K562 (cell line): ENCODE results near the gene ARL13B. TPM values are rescaled to one million over a fixed set of nuclear protein-coding genes. Genes with fewer than 3 reads are reported as not detected.

Source experiments
- CBX1 ChIP-seq: sonication (generic); IDR thresholded peaks from 2 replicates; pipeline ENCODE4 v1.6.1; 2016; ENCODE audit warnings: antibody characterized with exemption, low read depth, mild to moderate bottlenecking
- DNMT1 ChIP-seq: fragments of 450-650 bp; IDR thresholded peaks from 2 replicates; pipeline ENCODE4 v1.6.1; 2016; ENCODE audit warnings: antibody characterized with exemption, mild to moderate bottlenecking
- EHMT2 ChIP-seq: fragments of 450-650 bp; IDR thresholded peaks from 2 replicates; pipeline ENCODE4 v1.6.1; 2018; ENCODE audit warnings: antibody characterized with exemption
- KAT8 ChIP-seq: fragments of 450-650 bp; IDR thresholded peaks from 2 replicates; pipeline ENCODE4 v1.6.1; 2016; ENCODE audit warnings: low read depth, mild to moderate bottlenecking
- KDM4B ChIP-seq, 2 experiments: fragments of 450-650 bp in 1 of 2; sonication (generic) in 1 of 2; IDR thresholded peaks; 2 replicates each; pipeline ENCODE4 v1.6.1; 2016 to 2017; ENCODE audit warnings: borderline replicate concordance in 2 of 2, antibody characterized with exemption in 1 of 2, low read depth in 1 of 2, mild to moderate bottlenecking in 1 of 2
- L3MBTL2 ChIP-seq: fragments of 450-650 bp; IDR thresholded peaks from 2 replicates; pipeline ENCODE4 v1.6.1; 2016; ENCODE audit warnings: mild to moderate bottlenecking, moderate library complexity
- LEF1 ChIP-seq: fragments of 450-650 bp; IDR thresholded peaks from 2 replicates; pipeline ENCODE4 v1.6.1; 2016; ENCODE audit warnings: mild to moderate bottlenecking
- MXI1 ChIP-seq: IDR thresholded peaks from 2 replicates; pipeline ENCODE4 v1.6.1; 2011; ENCODE audit warnings: low read depth, mild to moderate bottlenecking, improper control_type of control experiment, low read length
- MYNN ChIP-seq, 2 experiments: sonication (generic); formaldehyde crosslinking in 1 of 2; IDR thresholded peaks; 2 replicates each; pipeline versions ENCODE4 v1.5.0 to v1.6.1; 2016 to 2020; ENCODE audit warnings: antibody characterized with exemption in 1 of 2, missing genetic modification reagents in 1 of 2
- NFXL1 ChIP-seq: fragments of 450-650 bp; formaldehyde crosslinking; IDR thresholded peaks from 2 replicates; pipeline ENCODE4 v1.4.0; 2021; ENCODE audit warnings: mild to moderate bottlenecking
- POLR2AphosphoS5 ChIP-seq: IDR thresholded peaks from 2 replicates; pipeline ENCODE4 v1.6.1; 2011; ENCODE audit warnings: mild to moderate bottlenecking, low read depth, low read length, moderate library complexity; ENCODE audit not compliant: control insufficient read depth, insufficient read depth
- POLR3A ChIP-seq: IDR thresholded peaks from 2 replicates; pipeline ENCODE4 v1.6.1; 2011; ENCODE audit warnings: borderline replicate concordance, mild to moderate bottlenecking, moderate library complexity; ENCODE audit not compliant: insufficient read length, insufficient read depth; ENCODE audit errors: extremely low read depth
- PRDM10 ChIP-seq: fragments of 450-650 bp; IDR thresholded peaks from 2 replicates; pipeline ENCODE4 v1.6.1; 2018; ENCODE audit not compliant: partially characterized antibody
- SETDB1 ChIP-seq: IDR thresholded peaks from one replicate; pipeline ENCODE4 v1.6.1; 2012; ENCODE audit warnings: low read length, control low read depth, inconsistent platforms
- SMARCB1 ChIP-seq: IDR thresholded peaks from 2 replicates; pipeline ENCODE4 v1.6.1; 2011; ENCODE audit warnings: improper control_type of control experiment, low read depth; ENCODE audit not compliant: insufficient read length
- TBL1XR1 ChIP-seq, 2 experiments: IDR thresholded peaks; 2 replicates each; pipeline ENCODE4 v1.6.1; 2012; ENCODE audit warnings: improper control_type of control experiment in 2 of 2, low read length in 2 of 2, mild to moderate bottlenecking in 1 of 2
- TCFL5 ChIP-seq: fragments of 250-450 bp; sonication (Bioruptor Pico); conservative IDR thresholded peaks from 2 replicates; pipeline ENCODE4 v1.6.1; 2021; ENCODE audit warnings: mild to moderate bottlenecking, moderate library complexity, matching md5 sums
- ZC3H4 ChIP-seq: sonication (generic); formaldehyde crosslinking; IDR thresholded peaks from 2 replicates; pipeline ENCODE4 v1.9.0; 2021; ENCODE audit warnings: missing genetic modification reagents, borderline replicate concordance
- ZNF134 ChIP-seq: fragments of 250-450 bp; sonication (Bioruptor Pico); conservative IDR thresholded peaks from 2 replicates; pipeline ENCODE4 v1.4.0; 2020
- polyA plus RNA-seq, 8 experiments: library from polyadenylated mRNA; depleted of rRNA in 4 of 8; stranded (reverse) in 5 of 8; unstranded in 3 of 8; fragments of >200 nt; fragmentation: Nextera tagmentation in 2 of 8; fragmentation: Illumina TruSeq in 1 of 8; extraction: Ambion mirVana in 2 of 8; extraction: Trizol in 1 of 8; gene quantifications; 2 replicates each; pipeline versions ENCODE4 v1.2.1 to v1.2.3, GENCODE V29; 2011 to 2014; ENCODE audit warnings: inconsistent platforms in 1 of 8, missing spikeins in 1 of 8
- total RNA-seq, 7 experiments: library from RNA; depleted of rRNA in 6 of 7; stranded (reverse); fragments of >200 nt in 6 of 7; fragmentation: Illumina TruSeq in 2 of 7; extraction: Trizol in 2 of 7; gene quantifications; 2 replicates each; pipeline versions ENCODE4 v1.2.1 to v1.2.3, GENCODE V29; 2011 to 2021; ENCODE audit warnings: low replicate concordance in 1 of 7
- TF ChIP-seq, protein P1 (sequence below): IDR thresholded peaks from 3 replicates; pipeline ENCODE4 v1.6.1; 2011; ENCODE audit warnings: borderline replicate concordance, mild to moderate bottlenecking; ENCODE audit not compliant: insufficient read length, insufficient read depth
- TF ChIP-seq, protein P2 (sequence below): sonication (generic); formaldehyde crosslinking; IDR thresholded peaks from 2 replicates; pipeline ENCODE4 v1.8.0; 2023; ENCODE audit warnings: mild to moderate bottlenecking, missing genetic modification reagents
- TF ChIP-seq, protein P3 (sequence below): sonication (generic); formaldehyde crosslinking; IDR thresholded peaks from 2 replicates; pipeline ENCODE4 v1.8.0; 2022; ENCODE audit warnings: missing genetic modification reagents, mild to moderate bottlenecking, borderline replicate concordance

Gene ARL13B
- total and polyA plus RNA-seq, 9 of the 15 experiments (the other 6 are each of a cell fraction or from before 2014, with no cell fraction given), result 4.1 to 16.9 (median 12.2) TPM

DNA sequence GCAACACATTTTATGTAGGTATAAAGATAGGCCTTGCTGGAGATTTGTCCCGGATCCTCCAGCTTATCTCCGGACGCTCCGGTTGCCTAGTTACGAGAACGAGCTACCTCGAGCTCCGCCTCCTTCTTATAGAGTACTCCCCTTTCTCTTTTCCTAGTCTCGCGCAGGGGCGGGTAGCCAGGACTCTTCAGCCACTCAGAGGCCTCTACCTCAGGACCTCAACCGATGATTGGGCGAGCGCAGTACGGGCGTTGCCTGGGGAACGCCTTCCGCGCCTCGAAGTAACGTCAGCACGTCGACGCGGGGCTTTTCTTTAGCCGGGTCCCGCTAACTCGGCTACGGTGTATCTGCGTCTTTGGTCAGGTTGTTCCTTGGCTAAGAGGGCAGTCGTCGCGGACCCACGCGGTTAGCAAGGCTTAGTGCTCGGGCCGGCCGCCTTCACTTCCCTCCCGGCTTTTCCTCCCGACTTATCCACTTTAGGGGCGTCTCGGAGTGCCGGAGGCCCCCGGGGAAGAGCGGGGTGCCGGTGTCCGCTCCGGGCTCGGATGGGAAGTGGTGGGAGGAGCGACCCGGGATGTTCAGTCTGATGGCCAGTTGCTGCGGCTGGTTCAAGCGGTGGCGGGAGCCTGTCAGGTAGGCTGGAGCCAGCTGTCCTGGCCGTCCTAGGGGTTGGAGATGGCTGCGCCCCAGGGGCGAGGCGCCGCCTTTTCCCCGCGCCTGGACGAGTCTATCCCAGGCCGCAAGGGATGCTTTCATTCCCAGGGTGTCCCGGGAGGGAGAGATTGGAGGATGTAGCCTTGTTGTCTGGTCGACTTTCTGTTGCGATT is at the start of gene ARL13B (continued):
- TF ChIP-seq, protein P1, sequence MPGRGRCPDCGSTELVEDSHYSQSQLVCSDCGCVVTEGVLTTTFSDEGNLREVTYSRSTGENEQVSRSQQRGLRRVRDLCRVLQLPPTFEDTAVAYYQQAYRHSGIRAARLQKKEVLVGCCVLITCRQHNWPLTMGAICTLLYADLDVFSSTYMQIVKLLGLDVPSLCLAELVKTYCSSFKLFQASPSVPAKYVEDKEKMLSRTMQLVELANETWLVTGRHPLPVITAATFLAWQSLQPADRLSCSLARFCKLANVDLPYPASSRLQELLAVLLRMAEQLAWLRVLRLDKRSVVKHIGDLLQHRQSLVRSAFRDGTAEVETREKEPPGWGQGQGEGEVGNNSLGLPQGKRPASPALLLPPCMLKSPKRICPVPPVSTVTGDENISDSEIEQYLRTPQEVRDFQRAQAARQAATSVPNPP, result no peak
- TF ChIP-seq ZNF134 (CRISPR knock-in tag) (no peak), TBL1XR1 (IDR thresholded peaks at IDR 0.05; ENCODE audit: low read length in 2 of 2) (no peak), LEF1 (no peak), MXI1 (peak; percentile 76), DNMT1 (no peak), POLR3A (no peak), POLR2AphosphoS5 (peak; percentile 56), NFXL1 (CRISPR knock-in tag) (no peak), PRDM10 (peak; percentile 72), KAT8 (no peak), L3MBTL2 (peak; percentile 33; the same call in 1 of the 2 replicates), TCFL5 (CRISPR knock-in tag) (no peak), EHMT2 (no peak), ZC3H4 (CRISPR knock-in tag) (no peak), SMARCB1 (no peak), CBX1 (no peak), KDM4B (IDR thresholded peaks at IDR 0.05; ENCODE audit: borderline replicate concordance in 2 of 2, low read depth in 1 of 2) (no peak), MYNN (IDR thresholded peaks at IDR 0.05) (peak; percentile 87), MYNN (CRISPR knock-in tag; IDR thresholded peaks at IDR 0.05) (no peak; the same call in 1 of the 2 replicates), SETDB1 (no peak)
- TF ChIP-seq, protein P2, sequence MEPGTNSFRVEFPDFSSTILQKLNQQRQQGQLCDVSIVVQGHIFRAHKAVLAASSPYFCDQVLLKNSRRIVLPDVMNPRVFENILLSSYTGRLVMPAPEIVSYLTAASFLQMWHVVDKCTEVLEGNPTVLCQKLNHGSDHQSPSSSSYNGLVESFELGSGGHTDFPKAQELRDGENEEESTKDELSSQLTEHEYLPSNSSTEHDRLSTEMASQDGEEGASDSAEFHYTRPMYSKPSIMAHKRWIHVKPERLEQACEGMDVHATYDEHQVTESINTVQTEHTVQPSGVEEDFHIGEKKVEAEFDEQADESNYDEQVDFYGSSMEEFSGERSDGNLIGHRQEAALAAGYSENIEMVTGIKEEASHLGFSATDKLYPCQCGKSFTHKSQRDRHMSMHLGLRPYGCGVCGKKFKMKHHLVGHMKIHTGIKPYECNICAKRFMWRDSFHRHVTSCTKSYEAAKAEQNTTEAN (CRISPR knock-in tag), result no peak
- TF ChIP-seq, protein P3, sequence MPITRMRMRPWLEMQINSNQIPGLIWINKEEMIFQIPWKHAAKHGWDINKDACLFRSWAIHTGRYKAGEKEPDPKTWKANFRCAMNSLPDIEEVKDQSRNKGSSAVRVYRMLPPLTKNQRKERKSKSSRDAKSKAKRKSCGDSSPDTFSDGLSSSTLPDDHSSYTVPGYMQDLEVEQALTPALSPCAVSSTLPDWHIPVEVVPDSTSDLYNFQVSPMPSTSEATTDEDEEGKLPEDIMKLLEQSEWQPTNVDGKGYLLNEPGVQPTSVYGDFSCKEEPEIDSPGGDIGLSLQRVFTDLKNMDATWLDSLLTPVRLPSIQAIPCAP, result no peak
